Activated CD8-positive, alpha-beta T cell treated with anti-CD3 and anti-CD28 coated beads for 36 hours (primary cell): ENCODE results near the gene DMRTC2. TPM values are rescaled to one million over a fixed set of nuclear protein-coding genes. Genes with fewer than 3 reads are reported as not detected.

Source experiments
- ATAC-seq: fragments of 200-7000 bp; cut with Tn5 transposase; one replicate; pipeline ENCODE4 v1.10.0; 2021; ENCODE audit warnings: mild to moderate bottlenecking, moderate library complexity
- CTCF ChIA-PET: fragments of 350-600 bp; sonication (Branson Sonifier 250); formaldehyde crosslinking; loops from one replicate; lab custom pipeline; 2021; ENCODE audit warnings: antibody characterized with exemption; lab: Charles Lee
- POLR2A ChIA-PET: fragments of 350-600 bp; sonication (Branson Sonifier 250); formaldehyde crosslinking; loops from one replicate; lab custom pipeline; 2021; ENCODE audit warnings: antibody characterized with exemption; lab: Charles Lee
- DNase-seq: peaks from one replicate; pipeline ENCODE4 v3.0.0-alpha.2; 2020
- H3K27ac Mint-ChIP-seq: one replicate; pipeline ENCODE4 v1.8.0; 2021; ENCODE audit warnings: mild to moderate bottlenecking, mixed read lengths
- H3K27me3 Mint-ChIP-seq: one replicate; pipeline ENCODE4 v1.8.0; 2021; ENCODE audit warnings: mixed read lengths
- H3K36me3 Mint-ChIP-seq: one replicate; pipeline ENCODE4 v1.8.0; 2021; ENCODE audit warnings: low read depth, mixed read lengths
- H3K4me1 Mint-ChIP-seq: one replicate; pipeline ENCODE4 v1.8.0; 2021; ENCODE audit warnings: low read depth, mixed read lengths
- H3K4me3 Mint-ChIP-seq: one replicate; pipeline ENCODE4 v1.8.0; 2021; ENCODE audit warnings: mild to moderate bottlenecking, moderate library complexity, mixed read lengths
- H3K9me3 Mint-ChIP-seq: one replicate; pipeline ENCODE4 v1.8.0; 2021; ENCODE audit warnings: mixed read lengths
- CTCF ChIP-seq: fragments of 200-600 bp; IDR thresholded peaks from one replicate; pipeline ENCODE4 v1.8.0; 2022; ENCODE audit warnings: antibody characterized with exemption, mild to moderate bottlenecking
- intact Hi-C: fragments of 100-400 bp; cut with micrococcal nuclease; formaldehyde crosslinking; loops from one replicate; pipeline ENCODE4 v1.10.0; 2022
- total RNA-seq, 2 experiments: library from RNA; stranded (reverse); gene quantifications; one replicate each; pipeline ENCODE4 v1.2.3, GENCODE V29; 2021

Gene DMRTC2
- not detected for total RNA-seq

DNA sequence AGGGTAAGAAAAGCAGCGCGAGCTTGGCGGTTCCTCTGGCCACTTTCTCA, at the start of gene DMRTC2:
TSS of gene DMRTC2 (plus strand) at position 42 of the 50 bp plus-strand sequence. CDS start 2,387 bp downstream, outside the sequence.
- DNase-seq (no peak), ATAC-seq (no peak)
- H3K36me3 Mint-ChIP-seq = no peaks in the 10 kb centered on the region
- no peaks in the 10 kb centered on the region for H3K9me3 Mint-ChIP-seq
- no peak within 1 kb of the TSS for H3K4me3 Mint-ChIP-seq
- H3K27ac Mint-ChIP-seq = no peak within 1 kb of the TSS
- no peaks in the 10 kb centered on the region for H3K27me3 Mint-ChIP-seq
- intact Hi-C loops = no loop called here
- CTCF ChIA-PET = no interaction called here
- no peaks in the 10 kb centered on the region for H3K4me1 Mint-ChIP-seq
- no peak for TF ChIP-seq CTCF
- POLR2A ChIA-PET = no interaction called here

- Mint-ChIP-seq H3K27ac (no peak within 1 kb of the TSS), H3K36me3 (no peaks in the 10 kb centered on the region), H3K4me1 (peaks cover under 1% of the 10 kb centered on the region), H3K9me3 (no peaks in the 10 kb centered on the region), H3K27me3 (peaks cover 21% of the 10 kb centered on the region), H3K4me3 (no peak within 1 kb of the TSS)
- intact Hi-C loops = no loop called here
- ATAC-seq (no peak), DNase-seq (no peak)
- CTCF ChIA-PET = interaction anchor here (1.1 to 7.8 kb wide), 9 partner anchors 10 to 161 kb away, joined by 3 to 262 read pairs (median 8); partner anchors contain the start of gene CEACAM6
- TF ChIP-seq CTCF = no peak
- POLR2A ChIA-PET = interaction anchor here (1.1 to 1.2 kb wide), 2 partner anchors 17 to 63 kb away, joined by 3 to 6 read pairs; partner anchors contain the start of gene RPS19
These were observed 48.5 kb upstream of the DMRTC2 start, which contains the start of gene CEACAM3 for GRCh38 chr19:41796362-41796761. TSS of gene CEACAM3 (plus strand) at chr19:41796587. CDS start at chr19:41796678, 91 bp downstream.

GRCh38 chr19:41796901-41797300, 47.9 kb upstream of the DMRTC2 start:
- ChIA-PET CTCF (interaction anchor here (1.1 to 7.2 kb wide), 3 partner anchors 9 to 40 kb away, joined by 3 to 97 read pairs (median 3); no protein-coding TSS in a partner anchor), POLR2A (no interaction called here)
- Mint-ChIP-seq H3K4me3 (no peak overlapping the region), H3K27me3 (peaks cover 19% of the 10 kb centered on the region), H3K4me1 (peaks cover 6% of the 10 kb centered on the region), H3K9me3 (no peaks in the 10 kb centered on the region), H3K36me3 (no peaks in the 10 kb centered on the region), H3K27ac (no peak overlapping the region)
- intact Hi-C loops = no loop called here
- no peak for DNase-seq
- no peak for ATAC-seq
- no peak for TF ChIP-seq CTCF

- ChIA-PET POLR2A (no interaction called here), CTCF (interaction anchor here (3.1 kb wide), 1 partner anchor 14 kb away, joined by 15 read pairs; no protein-coding TSS in a partner anchor)
- peaks cover 16% of the 10 kb centered on the region for H3K4me1 Mint-ChIP-seq
- no peak for TF ChIP-seq CTCF
- no peak for ATAC-seq
- intact Hi-C loops = no loop called here
- no peak for DNase-seq
- H3K27ac Mint-ChIP-seq = no peak overlapping the region
- H3K4me3 Mint-ChIP-seq = no peak overlapping the region
- no peaks in the 10 kb centered on the region for H3K36me3 Mint-ChIP-seq
- peaks cover 4% of the 10 kb centered on the region for H3K27me3 Mint-ChIP-seq
- H3K9me3 Mint-ChIP-seq = no peaks in the 10 kb centered on the region
These were observed 45.3 kb upstream of the DMRTC2 start for GRCh38 chr19:41799444-41800000.

GRCh38 chr19:41801031-41801430, 43.8 kb upstream of the DMRTC2 start:
- no peak overlapping the region for H3K4me3 Mint-ChIP-seq
- ChIA-PET CTCF (interaction anchor here (1.0 to 4.3 kb wide), 5 partner anchors 8 to 47 kb away, joined by 3 to 23 read pairs (median 8); no protein-coding TSS in a partner anchor), POLR2A (interaction anchor here (1.1 kb wide), 1 partner anchor 20 kb away, joined by 3 read pairs; no protein-coding TSS in a partner anchor)
- H3K27ac Mint-ChIP-seq = no peak overlapping the region
- H3K36me3 Mint-ChIP-seq = no peaks in the 10 kb centered on the region
- no peak for TF ChIP-seq CTCF
- no peak for ATAC-seq
- H3K27me3 Mint-ChIP-seq = peaks cover 1% of the 10 kb centered on the region
- peaks cover 21% of the 10 kb centered on the region for H3K4me1 Mint-ChIP-seq
- DNase-seq = no peak
- no peaks in the 10 kb centered on the region for H3K9me3 Mint-ChIP-seq
- intact Hi-C loops = no loop called here
